Glutamatergic neuron (in vitro differentiated cells): ENCODE results near the gene TXNDC11. TPM values are rescaled to one million over a fixed set of nuclear protein-coding genes. Genes with fewer than 3 reads are reported as not detected.

Experiments
- DNase-seq: peaks from one replicate; pipeline ENCODE4 v3.0.0; 2022
- H3K27ac Mint-ChIP-seq: one replicate; pipeline ENCODE4 v1.8.0; 2020; ENCODE audit warnings: mild to moderate bottlenecking, mixed read lengths, inconsistent platforms; ENCODE audit not compliant: unreplicated experiment
- H3K27me3 Mint-ChIP-seq: one replicate; pipeline ENCODE4 v1.8.0; 2020; ENCODE audit warnings: mild to moderate bottlenecking, moderate library complexity, mixed read lengths, inconsistent platforms; ENCODE audit not compliant: unreplicated experiment
- H3K36me3 Mint-ChIP-seq: one replicate; pipeline ENCODE4 v1.8.0; 2020; ENCODE audit warnings: mild to moderate bottlenecking, mixed read lengths, inconsistent platforms; ENCODE audit not compliant: unreplicated experiment
- H3K4me1 Mint-ChIP-seq: one replicate; pipeline ENCODE4 v1.8.0; 2020; ENCODE audit warnings: mild to moderate bottlenecking, low read depth, mixed read lengths, inconsistent platforms; ENCODE audit not compliant: unreplicated experiment
- H3K4me3 Mint-ChIP-seq: one replicate; pipeline ENCODE4 v1.8.0; 2020; ENCODE audit warnings: mild to moderate bottlenecking, mixed read lengths, inconsistent platforms; ENCODE audit not compliant: unreplicated experiment
- H3K9me3 Mint-ChIP-seq: one replicate; pipeline ENCODE4 v1.8.0; 2020; ENCODE audit warnings: mild to moderate bottlenecking, moderate library complexity, mixed read lengths, inconsistent platforms; ENCODE audit not compliant: unreplicated experiment
- CTCF ChIP-seq: fragments of 200-600 bp; sonication (generic); IDR thresholded peaks from one replicate; pipeline ENCODE4 v1.5.0; 2021; ENCODE audit not compliant: partially characterized antibody, unreplicated experiment
- total RNA-seq: library from RNA; stranded (reverse); fragmentation: NEBNext Ultra II Directional; extraction: Animal tissue kit (Norgen Biotek cat#: 25700); gene quantifications from one replicate; pipeline ENCODE4 v1.2.1, GENCODE V29; 2021; ENCODE audit not compliant: unreplicated experiment

The TXNDC11 gene
- total RNA-seq, 1 donor from 2014 or later: 18.4 TPM

GRCh38 chr16:11757671-11758545, 15.3 kb upstream of the TXNDC11 start:
- no peak overlapping the region for H3K4me3 Mint-ChIP-seq
- no peak overlapping the region for H3K27ac Mint-ChIP-seq
- DNase-seq: no peak
- H3K9me3 Mint-ChIP-seq: no peaks in the 10 kb centered on the region
- H3K27me3 Mint-ChIP-seq: no peaks in the 10 kb centered on the region
- H3K4me1 Mint-ChIP-seq: no peaks in the 10 kb centered on the region
- no peak for TF ChIP-seq CTCF
- no peaks in the 10 kb centered on the region for H3K36me3 Mint-ChIP-seq

- H3K27me3 Mint-ChIP-seq: no peaks in the 10 kb centered on the region
- H3K36me3 Mint-ChIP-seq: no peaks in the 10 kb centered on the region
- H3K27ac Mint-ChIP-seq: no peak overlapping the region
- DNase-seq: no peak
- TF ChIP-seq CTCF: no peak
- H3K9me3 Mint-ChIP-seq: no peaks in the 10 kb centered on the region
- no peaks in the 10 kb centered on the region for H3K4me1 Mint-ChIP-seq
- no peak overlapping the region for H3K4me3 Mint-ChIP-seq
Measured at GRCh38 chr16:11756248-11756647, 13.6 kb upstream of the TXNDC11 start.

DNA sequence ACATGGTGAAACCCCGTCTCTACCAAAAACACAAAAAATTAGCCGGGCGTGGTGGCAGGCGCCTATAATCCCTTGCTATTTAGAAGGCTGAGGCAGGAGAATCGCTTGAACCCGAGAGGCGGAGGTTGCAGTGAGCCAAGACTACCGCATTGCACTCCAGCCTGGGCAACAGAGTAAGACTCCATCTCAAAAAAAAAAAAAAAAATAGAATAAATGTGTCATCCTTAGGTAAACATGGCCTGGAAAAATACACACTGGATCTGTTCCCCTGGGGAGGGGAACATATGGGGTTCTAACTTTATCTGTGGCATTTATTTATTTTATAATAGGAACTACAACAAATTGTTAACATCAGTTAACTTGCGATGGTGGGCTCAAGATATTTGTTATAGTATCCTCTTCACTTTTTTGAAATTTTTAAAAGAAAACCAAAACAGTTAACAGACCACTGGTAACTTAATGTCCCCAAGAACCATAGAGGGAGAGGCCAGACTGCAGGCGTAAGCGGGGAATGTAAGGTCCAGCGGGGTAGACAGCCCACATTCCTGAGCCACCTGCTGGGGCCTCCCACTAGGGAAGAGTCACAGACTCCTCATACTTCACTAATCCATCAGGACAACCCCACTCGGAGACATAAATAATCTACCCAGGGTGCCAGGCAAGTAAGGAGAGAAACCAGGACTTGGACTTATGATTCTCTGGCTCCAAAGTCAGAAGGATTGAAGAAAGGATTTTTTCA, 12.5 kb upstream of the TXNDC11 start:
- peaks cover 3% of the 10 kb centered on the region for H3K36me3 Mint-ChIP-seq
- H3K4me1 Mint-ChIP-seq: no peaks in the 10 kb centered on the region
- H3K4me3 Mint-ChIP-seq: no peak overlapping the region
- no peak for DNase-seq
- H3K9me3 Mint-ChIP-seq: no peaks in the 10 kb centered on the region
- no peak overlapping the region for H3K27ac Mint-ChIP-seq
- no peak for TF ChIP-seq CTCF
- no peaks in the 10 kb centered on the region for H3K27me3 Mint-ChIP-seq

DNA sequence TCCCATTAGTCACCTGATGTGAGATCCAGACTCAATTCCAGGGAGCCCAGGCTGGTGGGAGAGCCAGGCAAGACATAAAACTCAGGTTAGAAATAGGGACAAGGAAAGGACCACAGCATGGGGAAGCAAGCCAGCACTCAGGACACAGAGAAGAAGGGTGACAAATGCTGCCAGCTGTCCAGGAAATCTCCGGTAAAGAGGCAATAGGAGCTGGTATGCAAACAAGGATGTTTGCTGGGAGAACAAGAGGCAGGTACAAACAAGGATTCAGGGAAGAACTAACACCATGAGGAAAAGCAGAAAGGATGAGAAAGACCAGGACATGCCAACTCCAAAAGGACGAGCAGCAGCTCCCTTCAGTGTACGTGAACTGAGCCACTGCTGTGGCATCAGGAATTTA, 10.2 kb upstream of the TXNDC11 start:
- no peaks in the 10 kb centered on the region for H3K4me1 Mint-ChIP-seq
- H3K27me3 Mint-ChIP-seq: peaks cover 2% of the 10 kb centered on the region
- no peak for DNase-seq
- H3K36me3 Mint-ChIP-seq: peaks cover 7% of the 10 kb centered on the region
- no peaks in the 10 kb centered on the region for H3K9me3 Mint-ChIP-seq
- no peak overlapping the region for H3K4me3 Mint-ChIP-seq
- TF ChIP-seq CTCF: no peak
- peak overlapping the region; percentile 71 for H3K27ac Mint-ChIP-seq

- Mint-ChIP-seq H3K4me1 (no peaks in the 10 kb centered on the region), H3K27me3 (peaks cover 4% of the 10 kb centered on the region), H3K27ac (no peak overlapping the region), H3K4me3 (no peak overlapping the region), H3K9me3 (no peaks in the 10 kb centered on the region), H3K36me3 (peaks cover 7% of the 10 kb centered on the region)
- DNase-seq: no peak
- TF ChIP-seq CTCF: no peak
Measured at GRCh38 chr16:11750056-11750455, 7.4 kb upstream of the TXNDC11 start.
